Kidney (tissue), 14 donors: ENCODE measurements around the gene PRUNE2. TPM values are rescaled to one million over a fixed set of nuclear protein-coding genes. Genes with fewer than 3 reads are reported as not detected.

Experiments used
- DNase-seq, 5 donors: peaks; one replicate each; pipeline ENCODE4 v3.0.0-alpha.2; 2013 to 2020
- FAIRE-seq: peaks from 2 replicates; lab custom pipeline; 2012; peaks lifted over from hg19 to GRCh38; lab: Jason Lieb, UNC
- H3K27ac ChIP-seq, 2 donors: one replicate each; pipeline ENCODE4 v1.7.0; 2013; ENCODE audit warnings: low read depth in 2 of 2, low read length in 2 of 2, inconsistent platforms in 1 of 2
- H3K27me3 ChIP-seq: one replicate; pipeline ENCODE4 v1.7.1; 2013; ENCODE audit warnings: low read length, inconsistent platforms; ENCODE audit not compliant: control insufficient read depth, insufficient read depth
- H3K36me3 ChIP-seq, 3 donors: one replicate each; pipeline versions ENCODE4 v1.7.0 to v1.7.1; 2013; ENCODE audit warnings: low read length in 3 of 3, control low read depth in 1 of 3, inconsistent platforms in 1 of 3; ENCODE audit not compliant: insufficient read depth in 3 of 3, control insufficient read depth in 2 of 3
- H3K4me1 ChIP-seq, 3 donors: one replicate each; pipeline versions ENCODE4 v1.7.0 to v1.7.1; 2013; ENCODE audit warnings: low read length in 3 of 3, inconsistent platforms in 1 of 3, low read depth in 1 of 3; ENCODE audit not compliant: control insufficient read depth in 2 of 3, insufficient read depth in 2 of 3
- H3K4me3 ChIP-seq, 3 donors: one replicate each; pipeline versions ENCODE4 v1.7.0 to v1.8.1; 2013; ENCODE audit warnings: low read length in 3 of 3, control low read depth in 1 of 3, inconsistent platforms in 1 of 3
- H3K9ac ChIP-seq, 3 donors: one replicate each; pipeline versions ENCODE4 v1.7.0 to v1.7.1; 2013; ENCODE audit warnings: low read length in 3 of 3, control low read depth in 1 of 3, inconsistent platforms in 1 of 3
- H3K9me3 ChIP-seq, 3 donors: one replicate each; pipeline versions ENCODE4 v1.7.0 to v1.7.1; 2013; ENCODE audit warnings: low read length in 3 of 3, control low read depth in 1 of 3, inconsistent platforms in 1 of 3; ENCODE audit not compliant: control insufficient read depth in 2 of 3, insufficient read depth in 1 of 3
- CTCF ChIP-seq: IDR thresholded peaks from 3 replicates; pipeline ENCODE4 v1.5.1; 2012; ENCODE audit warnings: mild to moderate bottlenecking, moderate library complexity, borderline replicate concordance; ENCODE audit not compliant: insufficient read depth; ENCODE audit errors: extremely low read depth
- intact Hi-C: fragments of 100-400 bp; cut with DNase I; formaldehyde crosslinking; loops from one replicate; pipeline ENCODE4 v1.11.1; 2022
- polyA plus RNA-seq: library from polyadenylated mRNA; stranded (reverse); fragments of 350-450 nt; fragmentation: Illumina TruSeq; extraction: RNeasy Lipid Tissue Mini Kit (QIAGEN cat#74804); gene quantifications from one replicate; pipeline ENCODE4 v1.2.3, GENCODE V29; 2014; ENCODE audit warnings: low read depth, low replicate concordance; ENCODE audit not compliant: insufficient read depth
- total RNA-seq: library from RNA; stranded (reverse); fragmentation: NEBNext Ultra II Directional; extraction: Animal tissue kit (Norgen Biotek cat#: 25700); gene quantifications from one replicate; pipeline ENCODE4 v1.2.1, GENCODE V29; 2021
- donor health status: control.
- donor health status: control.
- donor health status: control.
- donor health status: control.
- donor health status: control.
- donor health status: DM: yes; HTN: yes; CAD: no.
- donor health status: Normal renal cell carcinoma (clear cell type).

The PRUNE2 gene
- total and polyA plus RNA-seq, 2 donors from 2014 or later, result 12.6 to 65.1 TPM

- intact Hi-C loops, result no loop called here
- DNase-seq (no peak), FAIRE-seq (no peak)
- H3K9ac ChIP-seq, result no peak overlapping the region
- no peak overlapping the region for H3K27ac ChIP-seq
- no peak overlapping the region for H3K4me3 ChIP-seq
- no peak for TF ChIP-seq CTCF
- peaks cover 0 to 20% (median 2%) of the 10 kb centered on the region in 3 donors for H3K4me1 ChIP-seq
- no peaks in the 10 kb centered on the region for H3K9me3 ChIP-seq
- no peaks in the 10 kb centered on the region for H3K36me3 ChIP-seq
- H3K27me3 ChIP-seq, result peaks cover 2% of the 10 kb centered on the region
Measured at GRCh38 chr9:76893395-76893932, 12.4 kb downstream of the PRUNE2 start.

- intact Hi-C loops, result no loop called here
- no peak for TF ChIP-seq CTCF
- Histone ChIP-seq H3K36me3 (no peaks in the 10 kb centered on the region), H3K4me3 (no peak overlapping the region), H3K9me3 (no peaks in the 10 kb centered on the region), H3K27me3 (no peaks in the 10 kb centered on the region), H3K27ac (no peak overlapping the region), H3K4me1 (peaks cover 0 to 12% (median 2%) of the 10 kb centered on the region in 3 donors), H3K9ac (no peak overlapping the region)
- FAIRE-seq (no peak), DNase-seq (no peak)
Measured at GRCh38 chr9:76891874-76892273, 14.0 kb downstream of the PRUNE2 start.

- Histone ChIP-seq H3K36me3 (no peaks in the 10 kb centered on the region), H3K4me1 (peaks cover 0 to 9% (median 2%) of the 10 kb centered on the region in 3 donors), H3K27me3 (no peaks in the 10 kb centered on the region), H3K9ac (no peak overlapping the region), H3K4me3 (no peak overlapping the region), H3K27ac (no peak overlapping the region), H3K9me3 (no peaks in the 10 kb centered on the region)
- intact Hi-C loops, result no loop called here
- DNase-seq, result no peak
- FAIRE-seq, result no peak
- TF ChIP-seq CTCF, result no peak
Measured at GRCh38 chr9:76891279-76891678, 14.6 kb downstream of the PRUNE2 start.

GRCh38 chr9:76887951-76888350 is 18.0 kb downstream of the PRUNE2 start:
- TF ChIP-seq CTCF, result no peak
- Histone ChIP-seq H3K9ac (no peak overlapping the region), H3K36me3 (no peaks in the 10 kb centered on the region), H3K9me3 (no peaks in the 10 kb centered on the region), H3K4me1 (no peaks in the 10 kb centered on the region), H3K4me3 (no peak overlapping the region), H3K27ac (peak overlapping the region in 1 of 2 donors; percentile 70), H3K27me3 (no peaks in the 10 kb centered on the region)
- intact Hi-C loops, result no loop called here
- DNase-seq (no peak), FAIRE-seq (no peak)
